Measurements from ENCODE around the gene CHST2. TPM values are rescaled to one million over a fixed set of nuclear protein-coding genes. Genes with fewer than 3 reads are reported as not detected.
"Not testable (repeated sequence)": the region's sequence is repeated elsewhere in the genome, so short reads cannot be mapped to it uniquely, and the experiment has no call there.

Gene CHST2
- total and polyA plus RNA-seq, 4 donors: 0.11 to 48.7 (median 0.93) TPM

- no peaks in the 10 kb centered on the region for H3K36me3 ChIP-seq (ENCODE audit: control insufficient read depth in 4 of 4, insufficient read depth in 3 of 4, low read depth in 1 of 4, low read length in 3 of 4)
- H3K27me3 ChIP-seq (ENCODE audit: control insufficient read depth in 4 of 4, insufficient read depth in 4 of 4, low read length in 3 of 4): no peaks in the 10 kb centered on the region
- no peaks in the 10 kb centered on the region for H3K9me3 ChIP-seq (ENCODE audit: control insufficient read depth in 4 of 4, low read length in 3 of 4)
- no peaks in the 10 kb centered on the region for H3K4me1 ChIP-seq (ENCODE audit: control insufficient read depth in 4 of 4, insufficient read depth in 4 of 4, low read length in 3 of 4)
- WGBS: 91% methylated on average over 1 of the region's 1 CpG
- DNase-seq (ENCODE audit: low spot score): no peak
- H3K4me3 ChIP-seq (ENCODE audit: low read depth in 1 of 3, low read length in 3 of 3): no peak overlapping the region
- no peak overlapping the region for H3K27ac ChIP-seq (ENCODE audit: low read depth in 1 of 2, low read length in 2 of 2)
- no peak overlapping the region for H3K9ac ChIP-seq (ENCODE audit: low read depth in 1 of 2, low read length in 2 of 2)
- TF ChIP-seq HNF4A (conservative IDR thresholded peaks at IDR 0.05) (no peak), HNF4G (IDR thresholded peaks at IDR 0.05) (no peak), TAF1 (conservative IDR thresholded peaks at IDR 0.05) (no peak), YY1 (IDR thresholded peaks at IDR 0.05) (no peak), EGR1 (IDR thresholded peaks at IDR 0.05; ENCODE audit: low read depth in 2 of 2) (no peak), FOXA1 (IDR thresholded peaks at IDR 0.05) (no peak)
- TF ChIP-seq, protein P1, sequence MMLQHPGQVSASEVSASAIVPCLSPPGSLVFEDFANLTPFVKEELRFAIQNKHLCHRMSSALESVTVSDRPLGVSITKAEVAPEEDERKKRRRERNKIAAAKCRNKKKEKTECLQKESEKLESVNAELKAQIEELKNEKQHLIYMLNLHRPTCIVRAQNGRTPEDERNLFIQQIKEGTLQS (IDR thresholded peaks at IDR 0.05): no peak
Measured at GRCh38 chr3:143165211-143165610, 45.6 kb downstream of the CHST2 start.

GRCh38 chr3:143165612-143166285 is 46.2 kb downstream of the CHST2 start:
- not testable (repeated sequence) for H3K27ac ChIP-seq (ENCODE audit: low read depth in 1 of 2, low read length in 2 of 2)

GRCh38 chr3:143166376-143166775 is 46.8 kb downstream of the CHST2 start:
- Histone ChIP-seq H3K4me1 (ENCODE audit: control insufficient read depth in 4 of 4, insufficient read depth in 4 of 4, low read length in 3 of 4) (no peaks in the 10 kb centered on the region), H3K36me3 (ENCODE audit: control insufficient read depth in 4 of 4, insufficient read depth in 3 of 4, low read depth in 1 of 4, low read length in 3 of 4) (no peaks in the 10 kb centered on the region), H3K4me3 (ENCODE audit: low read depth in 1 of 3, low read length in 3 of 3) (no peak overlapping the region), H3K9me3 (ENCODE audit: control insufficient read depth in 4 of 4, low read length in 3 of 4) (no peaks in the 10 kb centered on the region), H3K9ac (ENCODE audit: low read depth in 1 of 2, low read length in 2 of 2) (no peak overlapping the region), H3K27ac (ENCODE audit: low read depth in 1 of 2, low read length in 2 of 2) (no peak overlapping the region), H3K27me3 (ENCODE audit: control insufficient read depth in 4 of 4, insufficient read depth in 4 of 4, low read length in 3 of 4) (no peaks in the 10 kb centered on the region)
- DNase-seq (ENCODE audit: low spot score): no peak
- no peak for TF ChIP-seq RAD21 (IDR thresholded peaks at IDR 0.05)
- TF ChIP-seq, protein P2, sequence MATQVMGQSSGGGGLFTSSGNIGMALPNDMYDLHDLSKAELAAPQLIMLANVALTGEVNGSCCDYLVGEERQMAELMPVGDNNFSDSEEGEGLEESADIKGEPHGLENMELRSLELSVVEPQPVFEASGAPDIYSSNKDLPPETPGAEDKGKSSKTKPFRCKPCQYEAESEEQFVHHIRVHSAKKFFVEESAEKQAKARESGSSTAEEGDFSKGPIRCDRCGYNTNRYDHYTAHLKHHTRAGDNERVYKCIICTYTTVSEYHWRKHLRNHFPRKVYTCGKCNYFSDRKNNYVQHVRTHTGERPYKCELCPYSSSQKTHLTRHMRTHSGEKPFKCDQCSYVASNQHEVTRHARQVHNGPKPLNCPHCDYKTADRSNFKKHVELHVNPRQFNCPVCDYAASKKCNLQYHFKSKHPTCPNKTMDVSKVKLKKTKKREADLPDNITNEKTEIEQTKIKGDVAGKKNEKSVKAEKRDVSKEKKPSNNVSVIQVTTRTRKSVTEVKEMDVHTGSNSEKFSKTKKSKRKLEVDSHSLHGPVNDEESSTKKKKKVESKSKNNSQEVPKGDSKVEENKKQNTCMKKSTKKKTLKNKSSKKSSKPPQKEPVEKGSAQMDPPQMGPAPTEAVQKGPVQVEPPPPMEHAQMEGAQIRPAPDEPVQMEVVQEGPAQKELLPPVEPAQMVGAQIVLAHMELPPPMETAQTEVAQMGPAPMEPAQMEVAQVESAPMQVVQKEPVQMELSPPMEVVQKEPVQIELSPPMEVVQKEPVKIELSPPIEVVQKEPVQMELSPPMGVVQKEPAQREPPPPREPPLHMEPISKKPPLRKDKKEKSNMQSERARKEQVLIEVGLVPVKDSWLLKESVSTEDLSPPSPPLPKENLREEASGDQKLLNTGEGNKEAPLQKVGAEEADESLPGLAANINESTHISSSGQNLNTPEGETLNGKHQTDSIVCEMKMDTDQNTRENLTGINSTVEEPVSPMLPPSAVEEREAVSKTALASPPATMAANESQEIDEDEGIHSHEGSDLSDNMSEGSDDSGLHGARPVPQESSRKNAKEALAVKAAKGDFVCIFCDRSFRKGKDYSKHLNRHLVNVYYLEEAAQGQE (IDR thresholded peaks at IDR 0.05): no peak
- TF ChIP-seq, protein P3, sequence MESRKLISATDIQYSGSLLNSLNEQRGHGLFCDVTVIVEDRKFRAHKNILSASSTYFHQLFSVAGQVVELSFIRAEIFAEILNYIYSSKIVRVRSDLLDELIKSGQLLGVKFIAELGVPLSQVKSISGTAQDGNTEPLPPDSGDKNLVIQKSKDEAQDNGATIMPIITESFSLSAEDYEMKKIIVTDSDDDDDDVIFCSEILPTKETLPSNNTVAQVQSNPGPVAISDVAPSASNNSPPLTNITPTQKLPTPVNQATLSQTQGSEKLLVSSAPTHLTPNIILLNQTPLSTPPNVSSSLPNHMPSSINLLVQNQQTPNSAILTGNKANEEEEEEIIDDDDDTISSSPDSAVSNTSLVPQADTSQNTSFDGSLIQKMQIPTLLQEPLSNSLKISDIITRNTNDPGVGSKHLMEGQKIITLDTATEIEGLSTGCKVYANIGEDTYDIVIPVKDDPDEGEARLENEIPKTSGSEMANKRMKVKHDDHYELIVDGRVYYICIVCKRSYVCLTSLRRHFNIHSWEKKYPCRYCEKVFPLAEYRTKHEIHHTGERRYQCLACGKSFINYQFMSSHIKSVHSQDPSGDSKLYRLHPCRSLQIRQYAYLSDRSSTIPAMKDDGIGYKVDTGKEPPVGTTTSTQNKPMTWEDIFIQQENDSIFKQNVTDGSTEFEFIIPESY (IDR thresholded peaks at IDR 0.05): no peak
- no peak for TF ChIP-seq FOXA2 (IDR thresholded peaks at IDR 0.05)
- no peak for TF ChIP-seq CTCF (IDR thresholded peaks at IDR 0.05; ENCODE audit: low read depth, low read length, missing input control)
- no peak for TF ChIP-seq NR2F2 (IDR thresholded peaks at IDR 0.05)
- TF ChIP-seq RXRA (IDR thresholded peaks at IDR 0.05): no peak
- TF ChIP-seq SP1 (IDR thresholded peaks at IDR 0.05): no peak
- no peak for TF ChIP-seq JUND (IDR thresholded peaks at IDR 0.05)
- no peak for TF ChIP-seq GABPA (IDR thresholded peaks at IDR 0.05 in 1 of 2, conservative IDR thresholded peaks at IDR 0.05 in 1 of 2)
- no peak for TF ChIP-seq FOXA1 (IDR thresholded peaks at IDR 0.05)
- no peak for TF ChIP-seq TAF1 (conservative IDR thresholded peaks at IDR 0.05)
- WGBS: 96% methylated on average over 3 of the region's 3 CpGs

More at GRCh38 chr3:143165612-143166285, 46.2 kb downstream of the CHST2 start:
- not testable (repeated sequence) for H3K9ac ChIP-seq (ENCODE audit: low read depth in 1 of 2, low read length in 2 of 2); H3K36me3 ChIP-seq (ENCODE audit: control insufficient read depth in 4 of 4, insufficient read depth in 3 of 4, low read depth in 1 of 4, low read length in 3 of 4); H3K9me3 ChIP-seq (ENCODE audit: control insufficient read depth in 4 of 4, low read length in 3 of 4); DNase-seq (ENCODE audit: low spot score); H3K4me1 ChIP-seq (ENCODE audit: control insufficient read depth in 4 of 4, insufficient read depth in 4 of 4, low read length in 3 of 4); H3K27me3 ChIP-seq (ENCODE audit: control insufficient read depth in 4 of 4, insufficient read depth in 4 of 4, low read length in 3 of 4); H3K4me3 ChIP-seq (ENCODE audit: low read depth in 1 of 3, low read length in 3 of 3)
- WGBS: 76% methylated on average over 3 of the region's 5 CpGs

All from liver (tissue), 9 donors.